HepG2 (cell line): Measurements from ENCODE around the gene BPIFA1. TPM values are rescaled to one million over a fixed set of nuclear protein-coding genes. Genes with fewer than 3 reads are reported as not detected.

Source experiments
- ATF3 ChIP-seq: sonication (generic); formaldehyde crosslinking; IDR thresholded peaks from 2 replicates; pipeline ENCODE4 v1.4.0; 2020; ENCODE audit warnings: missing genetic modification reagents
- GZF1 ChIP-seq: sonication (generic); formaldehyde crosslinking; IDR thresholded peaks from 2 replicates; pipeline ENCODE4 v1.5.1; 2020; ENCODE audit warnings: mild to moderate bottlenecking, missing genetic modification reagents
- HMGXB4 ChIP-seq, 2 experiments: sonication (generic) in 1 of 2; formaldehyde crosslinking in 1 of 2; IDR thresholded peaks; 2 replicates each; pipeline versions ENCODE4 v1.4.0 to v1.6.1; 2018 to 2020; ENCODE audit warnings: missing genetic modification reagents in 2 of 2, borderline replicate concordance in 1 of 2, low read depth in 1 of 2, mild to moderate bottlenecking in 1 of 2, missing biosample characterization in 1 of 2
- HNF4A ChIP-seq: sonication (generic); formaldehyde crosslinking; IDR thresholded peaks from 2 replicates; pipeline ENCODE4 v1.4.0; 2020; ENCODE audit warnings: missing genetic modification reagents
- HNRNPL ChIP-seq: fragments of 200-400 bp; formaldehyde crosslinking; IDR thresholded peaks from 2 replicates; pipeline ENCODE4 v1.6.1; 2017; ENCODE audit warnings: mild to moderate bottlenecking, low read depth, low read length
- HOMEZ ChIP-seq: IDR thresholded peaks from 2 replicates; pipeline ENCODE4 v1.6.1; 2016; ENCODE audit warnings: low read depth
- MYC ChIP-seq: sonication (generic); formaldehyde crosslinking; IDR thresholded peaks from 2 replicates; pipeline ENCODE4 v1.9.0; 2021; ENCODE audit warnings: missing genetic modification reagents, borderline replicate concordance
- RXRA ChIP-seq: sonication (generic); formaldehyde crosslinking; IDR thresholded peaks from 2 replicates; pipeline ENCODE4 v1.5.1; 2020; ENCODE audit warnings: missing genetic modification reagents
- TBX2 ChIP-seq: sonication (generic); formaldehyde crosslinking; IDR thresholded peaks from 2 replicates; pipeline ENCODE4 v1.5.0; 2020; ENCODE audit warnings: missing genetic modification reagents, mild to moderate bottlenecking, borderline replicate concordance
- ZNF333 ChIP-seq: sonication (generic); formaldehyde crosslinking; IDR thresholded peaks from 2 replicates; pipeline ENCODE4 v1.4.0; 2020; ENCODE audit warnings: mild to moderate bottlenecking, missing genetic modification reagents, borderline replicate concordance
- ZNF556 ChIP-seq: sonication (generic); formaldehyde crosslinking; IDR thresholded peaks from 2 replicates; pipeline ENCODE4 v1.4.0; 2020; ENCODE audit warnings: mild to moderate bottlenecking, missing genetic modification reagents, borderline replicate concordance
- ZNF580 ChIP-seq: IDR thresholded peaks from 2 replicates; pipeline ENCODE4 v1.6.1; 2016; ENCODE audit warnings: low read depth, borderline replicate concordance
- ZNF703 ChIP-seq: sonication (generic); formaldehyde crosslinking; IDR thresholded peaks from 2 replicates; pipeline ENCODE4 v1.5.1; 2020; ENCODE audit warnings: missing genetic modification reagents, mild to moderate bottlenecking, moderate library complexity, borderline replicate concordance
- polyA plus RNA-seq, 8 experiments: library from polyadenylated mRNA; depleted of rRNA in 3 of 8; stranded (reverse) in 7 of 8; unstranded in 1 of 8; fragments of >200 nt; fragmentation: Illumina TruSeq in 4 of 8; extraction: Trizol in 4 of 8; gene quantifications; 2 replicates each; pipeline versions ENCODE4 v1.2.1 to v1.2.3, GENCODE V29; 2011 to 2016; ENCODE audit warnings: low read depth in 4 of 8, missing spikeins in 1 of 8, mixed read lengths in 1 of 8; ENCODE audit not compliant: insufficient read depth in 1 of 8
- total RNA-seq, 5 experiments: library from RNA; depleted of rRNA; stranded (reverse); fragments of >200 nt; fragmentation: Illumina TruSeq; extraction: Trizol; gene quantifications; 2 replicates each; pipeline ENCODE4 v1.2.3, GENCODE V29; 2016; ENCODE audit warnings: low read depth in 1 of 5
- TF ChIP-seq, protein P1 (sequence below): sonication (generic); formaldehyde crosslinking; IDR thresholded peaks from 2 replicates; pipeline ENCODE4 v1.4.0; 2020; ENCODE audit warnings: missing genetic modification reagents
- TF ChIP-seq, protein P2 (sequence below): sonication (generic); formaldehyde crosslinking; IDR thresholded peaks from 2 replicates; pipeline ENCODE4; 2020; ENCODE audit warnings: missing genetic modification reagents, mild to moderate bottlenecking, borderline replicate concordance

The BPIFA1 gene
- total and polyA plus RNA-seq, 2 of the 13 experiments (the other 11 are each of a cell fraction or from before 2014, with no cell fraction given), result not detected

- TF ChIP-seq, protein P1, sequence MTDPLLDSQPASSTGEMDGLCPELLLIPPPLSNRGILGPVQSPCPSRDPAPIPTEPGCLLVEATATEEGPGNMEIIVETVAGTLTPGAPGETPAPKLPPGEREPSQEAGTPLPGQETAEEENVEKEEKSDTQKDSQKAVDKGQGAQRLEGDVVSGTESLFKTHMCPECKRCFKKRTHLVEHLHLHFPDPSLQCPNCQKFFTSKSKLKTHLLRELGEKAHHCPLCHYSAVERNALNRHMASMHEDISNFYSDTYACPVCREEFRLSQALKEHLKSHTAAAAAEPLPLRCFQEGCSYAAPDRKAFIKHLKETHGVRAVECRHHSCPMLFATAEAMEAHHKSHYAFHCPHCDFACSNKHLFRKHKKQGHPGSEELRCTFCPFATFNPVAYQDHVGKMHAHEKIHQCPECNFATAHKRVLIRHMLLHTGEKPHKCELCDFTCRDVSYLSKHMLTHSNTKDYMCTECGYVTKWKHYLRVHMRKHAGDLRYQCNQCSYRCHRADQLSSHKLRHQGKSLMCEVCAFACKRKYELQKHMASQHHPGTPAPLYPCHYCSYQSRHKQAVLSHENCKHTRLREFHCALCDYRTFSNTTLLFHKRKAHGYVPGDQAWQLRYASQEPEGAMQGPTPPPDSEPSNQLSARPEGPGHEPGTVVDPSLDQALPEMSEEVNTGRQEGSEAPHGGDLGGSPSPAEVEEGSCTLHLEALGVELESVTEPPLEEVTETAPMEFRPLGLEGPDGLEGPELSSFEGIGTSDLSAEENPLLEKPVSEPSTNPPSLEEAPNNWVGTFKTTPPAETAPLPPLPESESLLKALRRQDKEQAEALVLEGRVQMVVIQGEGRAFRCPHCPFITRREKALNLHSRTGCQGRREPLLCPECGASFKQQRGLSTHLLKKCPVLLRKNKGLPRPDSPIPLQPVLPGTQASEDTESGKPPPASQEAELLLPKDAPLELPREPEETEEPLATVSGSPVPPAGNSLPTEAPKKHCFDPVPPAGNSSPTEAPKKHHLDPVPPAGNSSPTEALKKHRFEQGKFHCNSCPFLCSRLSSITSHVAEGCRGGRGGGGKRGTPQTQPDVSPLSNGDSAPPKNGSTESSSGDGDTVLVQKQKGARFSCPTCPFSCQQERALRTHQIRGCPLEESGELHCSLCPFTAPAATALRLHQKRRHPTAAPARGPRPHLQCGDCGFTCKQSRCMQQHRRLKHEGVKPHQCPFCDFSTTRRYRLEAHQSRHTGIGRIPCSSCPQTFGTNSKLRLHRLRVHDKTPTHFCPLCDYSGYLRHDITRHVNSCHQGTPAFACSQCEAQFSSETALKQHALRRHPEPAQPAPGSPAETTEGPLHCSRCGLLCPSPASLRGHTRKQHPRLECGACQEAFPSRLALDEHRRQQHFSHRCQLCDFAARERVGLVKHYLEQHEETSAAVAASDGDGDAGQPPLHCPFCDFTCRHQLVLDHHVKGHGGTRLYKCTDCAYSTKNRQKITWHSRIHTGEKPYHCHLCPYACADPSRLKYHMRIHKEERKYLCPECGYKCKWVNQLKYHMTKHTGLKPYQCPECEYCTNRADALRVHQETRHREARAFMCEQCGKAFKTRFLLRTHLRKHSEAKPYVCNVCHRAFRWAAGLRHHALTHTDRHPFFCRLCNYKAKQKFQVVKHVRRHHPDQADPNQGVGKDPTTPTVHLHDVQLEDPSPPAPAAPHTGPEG, result no peak
- TF ChIP-seq MYC (CRISPR knock-in tag) (0 out of 2 replicates have a peak, but pooled peaks have one; percentile 27), GZF1 (no peak), ZNF580 (peak; percentile 62; the same call in 1 of the 2 replicates), HMGXB4 (CRISPR knock-in tag; IDR thresholded peaks at IDR 0.05; ENCODE audit: borderline replicate concordance in 1 of 2, low read depth in 1 of 2) (peak; percentile 15 to 46; a peak in 2 of 4 replicates), ATF3 (peak; percentile 46; the same call in 1 of the 2 replicates), ZNF703 (CRISPR knock-in tag) (no peak), TBX2 (CRISPR knock-in tag) (peak; percentile 34; the same call in 1 of the 2 replicates), HNF4A (CRISPR knock-in tag) (peak; percentile 49; the same call in 1 of the 2 replicates), ZNF333 (CRISPR knock-in tag) (0 out of 2 replicates have a peak, but pooled peaks have one; percentile 57), ZNF556 (peak; percentile 22; the same call in 1 of the 2 replicates), RXRA (CRISPR knock-in tag) (peak; percentile 70), HNRNPL (peak; percentile 58; the same call in 1 of the 2 replicates), HOMEZ (CRISPR knock-in tag) (peak; percentile 45; the same call in 1 of the 2 replicates)
- TF ChIP-seq, protein P2, sequence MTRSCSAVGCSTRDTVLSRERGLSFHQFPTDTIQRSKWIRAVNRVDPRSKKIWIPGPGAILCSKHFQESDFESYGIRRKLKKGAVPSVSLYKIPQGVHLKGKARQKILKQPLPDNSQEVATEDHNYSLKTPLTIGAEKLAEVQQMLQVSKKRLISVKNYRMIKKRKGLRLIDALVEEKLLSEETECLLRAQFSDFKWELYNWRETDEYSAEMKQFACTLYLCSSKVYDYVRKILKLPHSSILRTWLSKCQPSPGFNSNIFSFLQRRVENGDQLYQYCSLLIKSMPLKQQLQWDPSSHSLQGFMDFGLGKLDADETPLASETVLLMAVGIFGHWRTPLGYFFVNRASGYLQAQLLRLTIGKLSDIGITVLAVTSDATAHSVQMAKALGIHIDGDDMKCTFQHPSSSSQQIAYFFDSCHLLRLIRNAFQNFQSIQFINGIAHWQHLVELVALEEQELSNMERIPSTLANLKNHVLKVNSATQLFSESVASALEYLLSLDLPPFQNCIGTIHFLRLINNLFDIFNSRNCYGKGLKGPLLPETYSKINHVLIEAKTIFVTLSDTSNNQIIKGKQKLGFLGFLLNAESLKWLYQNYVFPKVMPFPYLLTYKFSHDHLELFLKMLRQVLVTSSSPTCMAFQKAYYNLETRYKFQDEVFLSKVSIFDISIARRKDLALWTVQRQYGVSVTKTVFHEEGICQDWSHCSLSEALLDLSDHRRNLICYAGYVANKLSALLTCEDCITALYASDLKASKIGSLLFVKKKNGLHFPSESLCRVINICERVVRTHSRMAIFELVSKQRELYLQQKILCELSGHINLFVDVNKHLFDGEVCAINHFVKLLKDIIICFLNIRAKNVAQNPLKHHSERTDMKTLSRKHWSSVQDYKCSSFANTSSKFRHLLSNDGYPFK (CRISPR knock-in tag), result 0 out of 2 replicates have a peak, but pooled peaks have one; percentile 34
Observed at GRCh38 chr20:33282991-33283555, 47.3 kb downstream of the BPIFA1 start, which contains the start of gene BPIFB1 (continued).
